ENCODE measurements around the gene ZC3H7A.

ZC3H7A gene

GRCh38 chr16:11781773-11782172, 15.3 kb downstream of the ZC3H7A start:
- Histone ChIP-seq H3K27ac (ENCODE audit: low read depth, low read length) (peak overlapping the region; percentile 84), H3K4me3 (ENCODE audit: low read depth in 1 of 2, low read length in 2 of 2) (peak overlapping the region in 1 of 2 donors; percentile 5), H3K9ac (ENCODE audit: low read depth in 1 of 2, low read length in 2 of 2) (peak overlapping the region in 1 of 2 donors; percentile 24), H3K4me1 (ENCODE audit: control insufficient read depth in 1 of 2, insufficient read depth in 2 of 2, low read length in 2 of 2) (peaks cover 35 to 45% of the 10 kb centered on the region in 2 donors), H3K36me3 (ENCODE audit: control insufficient read depth in 1 of 2, insufficient read depth in 2 of 2, low read length in 2 of 2) (peaks cover 0 to 13% of the 10 kb centered on the region in 2 donors), H3K27me3 (ENCODE audit: control insufficient read depth in 1 of 2, insufficient read depth in 2 of 2, low read length in 2 of 2) (no peaks in the 10 kb centered on the region), H3K9me3 (ENCODE audit: control insufficient read depth in 1 of 2, low read length in 2 of 2) (no peaks in the 10 kb centered on the region)

- H3K27ac ChIP-seq (ENCODE audit: low read depth, low read length) = no peak overlapping the region
- H3K9ac ChIP-seq (ENCODE audit: low read depth in 1 of 2, low read length in 2 of 2) = no peak overlapping the region
- H3K4me1 ChIP-seq (ENCODE audit: control insufficient read depth in 1 of 2, insufficient read depth in 2 of 2, low read length in 2 of 2) = peaks cover 31 to 39% of the 10 kb centered on the region in 2 donors
- H3K27me3 ChIP-seq (ENCODE audit: control insufficient read depth in 1 of 2, insufficient read depth in 2 of 2, low read length in 2 of 2) = no peaks in the 10 kb centered on the region
- H3K36me3 ChIP-seq (ENCODE audit: control insufficient read depth in 1 of 2, insufficient read depth in 2 of 2, low read length in 2 of 2) = peaks cover 4 to 20% of the 10 kb centered on the region in 2 donors
- no peaks in the 10 kb centered on the region for H3K9me3 ChIP-seq (ENCODE audit: control insufficient read depth in 1 of 2, low read length in 2 of 2)
- H3K4me3 ChIP-seq (ENCODE audit: low read depth in 1 of 2, low read length in 2 of 2) = no peak overlapping the region
Measured at GRCh38 chr16:11780991-11781680, 15.9 kb downstream of the ZC3H7A start.

- no peaks in the 10 kb centered on the region for H3K9me3 ChIP-seq (ENCODE audit: control insufficient read depth in 1 of 2, low read length in 2 of 2)
- H3K4me1 ChIP-seq (ENCODE audit: control insufficient read depth in 1 of 2, insufficient read depth in 2 of 2, low read length in 2 of 2) = peaks cover 30 to 33% of the 10 kb centered on the region in 2 donors
- peaks cover 13 to 39% of the 10 kb centered on the region in 2 donors for H3K36me3 ChIP-seq (ENCODE audit: control insufficient read depth in 1 of 2, insufficient read depth in 2 of 2, low read length in 2 of 2)
- no peaks in the 10 kb centered on the region for H3K27me3 ChIP-seq (ENCODE audit: control insufficient read depth in 1 of 2, insufficient read depth in 2 of 2, low read length in 2 of 2)
- no peak overlapping the region for H3K9ac ChIP-seq (ENCODE audit: low read depth in 1 of 2, low read length in 2 of 2)
- H3K4me3 ChIP-seq (ENCODE audit: low read depth in 1 of 2, low read length in 2 of 2) = no peak overlapping the region
- no peak overlapping the region for H3K27ac ChIP-seq (ENCODE audit: low read depth, low read length)
Measured at GRCh38 chr16:11779074-11779473, 18.0 kb downstream of the ZC3H7A start.

- Histone ChIP-seq H3K4me1 (ENCODE audit: control insufficient read depth in 1 of 2, insufficient read depth in 2 of 2, low read length in 2 of 2) (no peaks in the 10 kb centered on the region), H3K36me3 (ENCODE audit: control insufficient read depth in 1 of 2, insufficient read depth in 2 of 2, low read length in 2 of 2) (peaks cover 32 to 72% of the 10 kb centered on the region in 2 donors), H3K9ac (ENCODE audit: low read depth in 1 of 2, low read length in 2 of 2) (no peak overlapping the region), H3K27me3 (ENCODE audit: control insufficient read depth in 1 of 2, insufficient read depth in 2 of 2, low read length in 2 of 2) (no peaks in the 10 kb centered on the region), H3K27ac (ENCODE audit: low read depth, low read length) (no peak overlapping the region), H3K4me3 (ENCODE audit: low read depth in 1 of 2, low read length in 2 of 2) (no peak overlapping the region), H3K9me3 (ENCODE audit: control insufficient read depth in 1 of 2, low read length in 2 of 2) (no peaks in the 10 kb centered on the region)
Measured at GRCh38 chr16:11774065-11774626, 22.9 kb downstream of the ZC3H7A start.

- Histone ChIP-seq H3K9me3 (ENCODE audit: control insufficient read depth in 1 of 2, low read length in 2 of 2) (no peaks in the 10 kb centered on the region), H3K4me3 (ENCODE audit: low read depth in 1 of 2, low read length in 2 of 2) (no peak overlapping the region), H3K27ac (ENCODE audit: low read depth, low read length) (no peak overlapping the region), H3K9ac (ENCODE audit: low read depth in 1 of 2, low read length in 2 of 2) (no peak overlapping the region), H3K27me3 (ENCODE audit: control insufficient read depth in 1 of 2, insufficient read depth in 2 of 2, low read length in 2 of 2) (no peaks in the 10 kb centered on the region), H3K36me3 (ENCODE audit: control insufficient read depth in 1 of 2, insufficient read depth in 2 of 2, low read length in 2 of 2) (peaks cover 34 to 80% of the 10 kb centered on the region in 2 donors), H3K4me1 (ENCODE audit: control insufficient read depth in 1 of 2, insufficient read depth in 2 of 2, low read length in 2 of 2) (no peaks in the 10 kb centered on the region)
Measured at GRCh38 chr16:11768849-11769248, 28.2 kb downstream of the ZC3H7A start.

- Histone ChIP-seq H3K9ac (ENCODE audit: low read depth in 1 of 2, low read length in 2 of 2) (no peak overlapping the region), H3K4me1 (ENCODE audit: control insufficient read depth in 1 of 2, insufficient read depth in 2 of 2, low read length in 2 of 2) (peaks cover 17 to 22% of the 10 kb centered on the region in 2 donors), H3K36me3 (ENCODE audit: control insufficient read depth in 1 of 2, insufficient read depth in 2 of 2, low read length in 2 of 2) (peaks cover 23 to 64% of the 10 kb centered on the region in 2 donors), H3K4me3 (ENCODE audit: low read depth in 1 of 2, low read length in 2 of 2) (no peak overlapping the region), H3K9me3 (ENCODE audit: control insufficient read depth in 1 of 2, low read length in 2 of 2) (no peaks in the 10 kb centered on the region), H3K27me3 (ENCODE audit: control insufficient read depth in 1 of 2, insufficient read depth in 2 of 2, low read length in 2 of 2) (no peaks in the 10 kb centered on the region), H3K27ac (ENCODE audit: low read depth, low read length) (no peak overlapping the region)
Measured at GRCh38 chr16:11762431-11762830, 34.6 kb downstream of the ZC3H7A start.

- H3K9me3 ChIP-seq (ENCODE audit: control insufficient read depth in 1 of 2, low read length in 2 of 2) = no peaks in the 10 kb centered on the region
- H3K9ac ChIP-seq (ENCODE audit: low read depth in 1 of 2, low read length in 2 of 2) = no peak overlapping the region
- H3K27ac ChIP-seq (ENCODE audit: low read depth, low read length) = no peak overlapping the region
- H3K36me3 ChIP-seq (ENCODE audit: control insufficient read depth in 1 of 2, insufficient read depth in 2 of 2, low read length in 2 of 2) = peaks cover 23 to 62% of the 10 kb centered on the region in 2 donors
- H3K4me1 ChIP-seq (ENCODE audit: control insufficient read depth in 1 of 2, insufficient read depth in 2 of 2, low read length in 2 of 2) = peaks cover 18 to 29% of the 10 kb centered on the region in 2 donors
- H3K27me3 ChIP-seq (ENCODE audit: control insufficient read depth in 1 of 2, insufficient read depth in 2 of 2, low read length in 2 of 2) = no peaks in the 10 kb centered on the region
- H3K4me3 ChIP-seq (ENCODE audit: low read depth in 1 of 2, low read length in 2 of 2) = no peak overlapping the region
Measured at GRCh38 chr16:11759997-11760396, 37.1 kb downstream of the ZC3H7A start.

GRCh38 chr16:11759163-11759834, 37.8 kb downstream of the ZC3H7A start:
- Histone ChIP-seq H3K4me3 (ENCODE audit: low read depth in 1 of 2, low read length in 2 of 2) (peak overlapping the region in 1 of 2 donors; percentile 1), H3K27me3 (ENCODE audit: control insufficient read depth in 1 of 2, insufficient read depth in 2 of 2, low read length in 2 of 2) (no peaks in the 10 kb centered on the region), H3K36me3 (ENCODE audit: control insufficient read depth in 1 of 2, insufficient read depth in 2 of 2, low read length in 2 of 2) (peaks cover 25 to 57% of the 10 kb centered on the region in 2 donors), H3K9ac (ENCODE audit: low read depth in 1 of 2, low read length in 2 of 2) (no peak overlapping the region), H3K4me1 (ENCODE audit: control insufficient read depth in 1 of 2, insufficient read depth in 2 of 2, low read length in 2 of 2) (peaks cover 18 to 29% of the 10 kb centered on the region in 2 donors), H3K27ac (ENCODE audit: low read depth, low read length) (peak overlapping the region; percentile 23), H3K9me3 (ENCODE audit: control insufficient read depth in 1 of 2, low read length in 2 of 2) (no peaks in the 10 kb centered on the region)

- H3K4me1 ChIP-seq (ENCODE audit: control insufficient read depth in 1 of 2, insufficient read depth in 2 of 2, low read length in 2 of 2) = peaks cover 18 to 31% of the 10 kb centered on the region in 2 donors
- H3K4me3 ChIP-seq (ENCODE audit: low read depth in 1 of 2, low read length in 2 of 2) = peak overlapping the region in 1 of 2 donors; percentile 32
- H3K36me3 ChIP-seq (ENCODE audit: control insufficient read depth in 1 of 2, insufficient read depth in 2 of 2, low read length in 2 of 2) = peaks cover 26 to 64% of the 10 kb centered on the region in 2 donors
- H3K27ac ChIP-seq (ENCODE audit: low read depth, low read length) = peak overlapping the region; percentile 62
- H3K9me3 ChIP-seq (ENCODE audit: control insufficient read depth in 1 of 2, low read length in 2 of 2) = no peaks in the 10 kb centered on the region
- H3K9ac ChIP-seq (ENCODE audit: low read depth in 1 of 2, low read length in 2 of 2) = peak overlapping the region in 1 of 2 donors; percentile 27
- no peaks in the 10 kb centered on the region for H3K27me3 ChIP-seq (ENCODE audit: control insufficient read depth in 1 of 2, insufficient read depth in 2 of 2, low read length in 2 of 2)
Measured at GRCh38 chr16:11757671-11758545, 39.1 kb downstream of the ZC3H7A start.
